ENCODE data around the gene CR1L.
"Not testable (repeated sequence)": the region's sequence is repeated elsewhere in the genome, so short reads cannot be mapped to it uniquely, and the experiment has no call there.

CR1L gene

DNA sequence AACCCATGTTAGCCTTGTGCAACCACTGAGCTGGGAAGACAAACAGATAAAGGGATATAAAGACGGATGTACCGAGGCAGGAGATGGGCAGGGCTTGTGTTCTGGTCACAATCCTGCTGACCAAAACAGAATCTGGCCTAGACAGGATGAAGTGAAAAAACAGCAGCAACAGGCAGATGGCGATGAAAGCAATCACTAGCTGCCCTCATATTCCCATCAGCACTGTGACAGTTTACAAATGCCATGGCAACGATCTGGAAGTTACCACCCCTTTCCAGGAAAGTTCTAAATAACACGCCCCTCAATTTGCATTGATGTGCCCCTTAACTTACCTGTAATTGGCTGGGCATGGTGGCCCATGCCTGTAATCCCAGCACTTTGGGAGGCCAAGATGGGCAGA is 66.4 kb downstream of the CR1L start:
- Histone ChIP-seq H4K20me1 (ENCODE audit: insufficient read depth, low read length) (no peaks in the 10 kb centered on the region), H3K79me2 (ENCODE audit: insufficient read depth, low read length) (no peaks in the 10 kb centered on the region), H3K9ac (ENCODE audit: low read length) (no peak overlapping the region), H2AFZ (ENCODE audit: low read length) (no peak overlapping the region), H3K9me3 (ENCODE audit: low read length) (no peaks in the 10 kb centered on the region), H3K27ac (ENCODE audit: low read depth, low read length, poor library complexity, severe bottlenecking) (no peak overlapping the region), H3K4me3 (ENCODE audit: low read depth, low read length, poor library complexity, severe bottlenecking) (no peak overlapping the region), H3K4me2 (ENCODE audit: low read length) (no peak overlapping the region), H3F3A (ENCODE audit: insufficient read depth, low read length) (no peaks in the 10 kb centered on the region), H3K4me1 (ENCODE audit: insufficient read depth, low read length, severe bottlenecking) (no peaks in the 10 kb centered on the region), H3K9me2 (ENCODE audit: low read depth, low read length) (no peaks in the 10 kb centered on the region), H3K27me3 (ENCODE audit: insufficient read depth, low read length) (no peaks in the 10 kb centered on the region), H3K36me3 (ENCODE audit: insufficient read depth, low read length) (no peaks in the 10 kb centered on the region)
- TF ChIP-seq, protein P1, sequence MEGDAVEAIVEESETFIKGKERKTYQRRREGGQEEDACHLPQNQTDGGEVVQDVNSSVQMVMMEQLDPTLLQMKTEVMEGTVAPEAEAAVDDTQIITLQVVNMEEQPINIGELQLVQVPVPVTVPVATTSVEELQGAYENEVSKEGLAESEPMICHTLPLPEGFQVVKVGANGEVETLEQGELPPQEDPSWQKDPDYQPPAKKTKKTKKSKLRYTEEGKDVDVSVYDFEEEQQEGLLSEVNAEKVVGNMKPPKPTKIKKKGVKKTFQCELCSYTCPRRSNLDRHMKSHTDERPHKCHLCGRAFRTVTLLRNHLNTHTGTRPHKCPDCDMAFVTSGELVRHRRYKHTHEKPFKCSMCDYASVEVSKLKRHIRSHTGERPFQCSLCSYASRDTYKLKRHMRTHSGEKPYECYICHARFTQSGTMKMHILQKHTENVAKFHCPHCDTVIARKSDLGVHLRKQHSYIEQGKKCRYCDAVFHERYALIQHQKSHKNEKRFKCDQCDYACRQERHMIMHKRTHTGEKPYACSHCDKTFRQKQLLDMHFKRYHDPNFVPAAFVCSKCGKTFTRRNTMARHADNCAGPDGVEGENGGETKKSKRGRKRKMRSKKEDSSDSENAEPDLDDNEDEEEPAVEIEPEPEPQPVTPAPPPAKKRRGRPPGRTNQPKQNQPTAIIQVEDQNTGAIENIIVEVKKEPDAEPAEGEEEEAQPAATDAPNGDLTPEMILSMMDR (IDR thresholded peaks at IDR 0.05; ENCODE audit: low read length): no peak
- no peak for TF ChIP-seq EZH2 (IDR thresholded peaks at IDR 0.05; ENCODE audit: borderline replicate concordance, low read length)

DNA sequence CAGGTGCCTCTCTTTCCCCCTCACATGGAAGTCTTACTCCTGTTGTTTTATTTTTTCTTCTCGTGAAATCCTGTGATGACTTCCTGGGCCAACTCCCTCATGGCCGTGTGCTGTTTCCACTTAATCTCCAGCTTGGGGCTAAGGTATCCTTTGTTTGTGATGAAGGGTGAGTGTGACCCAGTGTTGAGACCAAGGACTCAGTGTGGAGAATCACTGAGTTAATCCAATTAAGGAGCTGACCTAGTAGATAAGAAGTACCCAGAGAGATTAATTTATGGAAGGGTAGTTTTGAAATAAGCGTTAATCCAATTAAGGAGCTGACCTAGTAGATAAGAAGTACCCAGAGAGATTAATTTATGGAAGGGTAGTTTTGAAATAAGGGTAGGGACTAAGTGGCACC is 67.8 kb downstream of the CR1L start:
- not testable (repeated sequence) for H3K36me3 ChIP-seq (ENCODE audit: insufficient read depth, low read length); H3K9ac ChIP-seq (ENCODE audit: low read length); H3K79me2 ChIP-seq (ENCODE audit: insufficient read depth, low read length); H3K27ac ChIP-seq (ENCODE audit: low read depth, low read length, poor library complexity, severe bottlenecking); H3F3A ChIP-seq (ENCODE audit: insufficient read depth, low read length); H3K4me1 ChIP-seq (ENCODE audit: insufficient read depth, low read length, severe bottlenecking); H3K9me3 ChIP-seq (ENCODE audit: low read length); H3K4me3 ChIP-seq (ENCODE audit: low read depth, low read length, poor library complexity, severe bottlenecking); H3K27me3 ChIP-seq (ENCODE audit: insufficient read depth, low read length); H3K9me2 ChIP-seq (ENCODE audit: low read depth, low read length); H2AFZ ChIP-seq (ENCODE audit: low read length); H4K20me1 ChIP-seq (ENCODE audit: insufficient read depth, low read length); H3K4me2 ChIP-seq (ENCODE audit: low read length)

DNA sequence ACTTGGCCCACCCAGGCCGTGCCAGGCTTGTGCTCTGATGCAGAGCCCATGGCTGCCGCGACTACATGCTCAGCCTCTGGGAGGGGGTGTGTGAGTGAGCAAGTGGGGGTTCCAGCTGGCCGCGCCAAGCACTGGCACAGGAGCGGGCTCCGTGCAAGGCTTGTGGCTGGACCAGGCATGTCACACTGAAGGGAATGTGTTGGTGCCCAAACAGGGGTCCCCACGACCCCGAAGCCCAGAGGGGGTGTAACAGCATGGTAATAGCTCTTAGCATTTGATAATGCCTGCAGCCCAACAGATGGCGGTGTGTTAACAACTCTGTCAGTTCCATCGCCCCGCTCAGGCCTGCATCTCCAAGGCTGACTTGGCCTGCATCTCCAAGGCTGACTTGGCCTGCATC is 68.6 kb downstream of the CR1L start:
- Histone ChIP-seq H3K36me3 (ENCODE audit: insufficient read depth, low read length) (no peaks in the 10 kb centered on the region), H3K79me2 (ENCODE audit: insufficient read depth, low read length) (no peaks in the 10 kb centered on the region), H3K9me2 (ENCODE audit: low read depth, low read length) (no peaks in the 10 kb centered on the region), H3K4me2 (ENCODE audit: low read length) (no peak overlapping the region), H3K27me3 (ENCODE audit: insufficient read depth, low read length) (no peaks in the 10 kb centered on the region), H3F3A (ENCODE audit: insufficient read depth, low read length) (no peaks in the 10 kb centered on the region), H3K9me3 (ENCODE audit: low read length) (no peaks in the 10 kb centered on the region), H3K4me1 (ENCODE audit: insufficient read depth, low read length, severe bottlenecking) (no peaks in the 10 kb centered on the region), H4K20me1 (ENCODE audit: insufficient read depth, low read length) (no peaks in the 10 kb centered on the region), H3K4me3 (ENCODE audit: low read depth, low read length, poor library complexity, severe bottlenecking) (no peak overlapping the region), H3K27ac (ENCODE audit: low read depth, low read length, poor library complexity, severe bottlenecking) (no peak overlapping the region), H2AFZ (ENCODE audit: low read length) (no peak overlapping the region), H3K9ac (ENCODE audit: low read length) (no peak overlapping the region)
- no peak for TF ChIP-seq EZH2 (IDR thresholded peaks at IDR 0.05; ENCODE audit: borderline replicate concordance, low read length)
- TF ChIP-seq, protein P1 (IDR thresholded peaks at IDR 0.05; ENCODE audit: low read length): no peak

DNA sequence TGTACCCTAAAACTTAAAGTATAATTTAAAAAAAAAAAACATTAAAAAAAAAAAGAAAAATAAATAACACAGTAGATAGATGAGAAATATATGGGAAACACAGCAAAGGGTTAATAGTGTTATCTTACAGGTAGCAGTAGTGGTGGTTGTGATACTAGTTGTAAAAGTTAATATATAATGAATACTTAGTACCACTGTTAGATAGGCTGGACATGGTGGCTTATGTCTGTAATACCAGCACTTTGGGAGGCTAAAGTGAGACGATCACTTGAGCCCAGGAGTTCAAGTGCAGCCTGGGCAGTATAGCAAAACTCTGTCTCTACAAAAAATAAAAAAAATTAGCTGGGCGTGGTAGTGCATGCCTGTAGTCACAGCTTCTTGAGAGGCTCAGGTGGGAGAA is 74.3 kb downstream of the CR1L start:
- H3K27ac ChIP-seq (ENCODE audit: low read depth, low read length, poor library complexity, severe bottlenecking): no peak overlapping the region
- H3K4me3 ChIP-seq (ENCODE audit: low read depth, low read length, poor library complexity, severe bottlenecking): no peak overlapping the region
- H4K20me1 ChIP-seq (ENCODE audit: insufficient read depth, low read length): no peaks in the 10 kb centered on the region
- no peaks in the 10 kb centered on the region for H3F3A ChIP-seq (ENCODE audit: insufficient read depth, low read length)
- no peaks in the 10 kb centered on the region for H3K4me1 ChIP-seq (ENCODE audit: insufficient read depth, low read length, severe bottlenecking)
- TF ChIP-seq, protein P1 (IDR thresholded peaks at IDR 0.05; ENCODE audit: low read length): no peak
- no peak for TF ChIP-seq EZH2 (IDR thresholded peaks at IDR 0.05; ENCODE audit: borderline replicate concordance, low read length)
- no peaks in the 10 kb centered on the region for H3K79me2 ChIP-seq (ENCODE audit: insufficient read depth, low read length)
- H3K9ac ChIP-seq (ENCODE audit: low read length): no peak overlapping the region
- H3K36me3 ChIP-seq (ENCODE audit: insufficient read depth, low read length): no peaks in the 10 kb centered on the region
- no peak overlapping the region for H2AFZ ChIP-seq (ENCODE audit: low read length)
- no peaks in the 10 kb centered on the region for H3K9me2 ChIP-seq (ENCODE audit: low read depth, low read length)
- no peaks in the 10 kb centered on the region for H3K9me3 ChIP-seq (ENCODE audit: low read length)
- no peaks in the 10 kb centered on the region for H3K27me3 ChIP-seq (ENCODE audit: insufficient read depth, low read length)
- no peak overlapping the region for H3K4me2 ChIP-seq (ENCODE audit: low read length)

DNA sequence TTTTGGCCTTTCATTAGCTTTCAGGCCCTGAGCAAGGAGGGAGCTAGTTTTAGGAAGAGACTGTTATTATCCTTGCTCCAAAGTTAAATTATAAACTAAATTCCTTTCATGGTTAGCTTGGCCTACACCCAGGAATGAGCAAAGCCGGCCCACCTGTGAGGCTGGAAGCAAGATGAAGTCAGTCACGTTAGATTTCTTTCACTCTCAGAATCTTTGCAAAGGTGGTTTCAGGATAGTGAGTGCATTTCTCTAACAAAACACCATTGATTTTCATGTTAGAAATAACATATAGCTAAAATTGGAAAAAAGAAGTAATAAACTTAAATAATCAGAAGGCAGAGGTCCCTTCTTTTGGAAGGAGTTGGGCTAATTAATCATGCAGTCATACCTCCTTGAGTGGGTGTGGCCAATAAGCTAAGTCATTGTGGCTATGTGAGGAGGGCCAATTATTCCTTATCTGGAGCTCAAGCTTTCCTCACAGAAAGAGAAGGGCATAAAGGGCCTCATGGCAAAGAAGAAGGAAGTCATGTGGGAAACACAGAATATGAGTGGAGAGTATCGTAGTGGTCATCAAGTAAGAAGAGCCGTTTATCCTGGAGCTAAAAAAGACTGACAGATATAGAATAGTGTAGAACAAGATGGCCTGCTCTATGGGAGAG is 83.4 kb downstream of the CR1L start:
- not testable (repeated sequence) for H3K9ac ChIP-seq (ENCODE audit: low read length); H3K27ac ChIP-seq (ENCODE audit: low read depth, low read length, poor library complexity, severe bottlenecking); H3K27me3 ChIP-seq (ENCODE audit: insufficient read depth, low read length); H2AFZ ChIP-seq (ENCODE audit: low read length); H4K20me1 ChIP-seq (ENCODE audit: insufficient read depth, low read length); H3K4me3 ChIP-seq (ENCODE audit: low read depth, low read length, poor library complexity, severe bottlenecking); H3K9me2 ChIP-seq (ENCODE audit: low read depth, low read length); H3K79me2 ChIP-seq (ENCODE audit: insufficient read depth, low read length); H3F3A ChIP-seq (ENCODE audit: insufficient read depth, low read length); H3K9me3 ChIP-seq (ENCODE audit: low read length); H3K4me2 ChIP-seq (ENCODE audit: low read length); H3K4me1 ChIP-seq (ENCODE audit: insufficient read depth, low read length, severe bottlenecking); H3K36me3 ChIP-seq (ENCODE audit: insufficient read depth, low read length)
